Adrenal gland (tissue), 5 donors: ENCODE measurements around the gene APOO.

Source experiments
- CTCF ChIP-seq, 6 experiments: fragments of 450-650 bp in 4 of 6; fragments of 200-600 bp in 2 of 6; sonication (generic) in 1 of 6; IDR thresholded peaks; 1 replicate in 5 of 6; 2 replicates in 1 of 6; pipeline versions ENCODE4 v1.5.1 to v1.8.0; 2016 to 2021; ENCODE audit warnings: antibody characterized with exemption in 6 of 6, mild to moderate bottlenecking in 2 of 6, moderate library complexity in 1 of 6
- POLR2A ChIP-seq, 2 donors: fragments of 450-650 bp; IDR thresholded peaks; one replicate each; pipeline ENCODE4 v1.6.1; 2017; ENCODE audit warnings: antibody characterized with exemption in 2 of 2, mild to moderate bottlenecking in 2 of 2, moderate library complexity in 1 of 2
- donor health status: DM: no; HTN: no; CAD: no.

GRCh38 chrX:23907498-23908218, at the start of gene APOO, which contains the start of gene CXorf58:
- TF ChIP-seq CTCF (IDR thresholded peaks at IDR 0.05) (peak; percentile 62 to 94 (median 89)), POLR2A (IDR thresholded peaks at IDR 0.05) (peak in 1 of 2 donors; percentile 61)
